Islet precursor cell (in vitro differentiated cells): ENCODE measurements around the gene KMT5C.

ENCODE experiments used
- DNase-seq: peaks from one replicate; pipeline ENCODE4 v3.0.0-alpha.2; 2018

Gene KMT5C

GRCh38 chr19:55339105-55339888, at the start of gene KMT5C:
Gene KMT5C (plus strand): TSS chr19:55339876. CDS start chr19:55341937, 2,061 bp downstream.
- DNase-seq, result peak; percentile 100

GRCh38 chr19:55297267-55297666, 42.4 kb upstream of the KMT5C start:
- DNase-seq, result no peak

GRCh38 chr19:55299991-55300390, 39.7 kb upstream of the KMT5C start:
- DNase-seq, result no peak

- no peak for DNase-seq
These were observed 38.7 kb upstream of the KMT5C start for GRCh38 chr19:55300886-55301458.

- DNase-seq, result peak; percentile 80
These were observed 38.0 kb upstream of the KMT5C start for GRCh38 chr19:55301459-55302317.

GRCh38 chr19:55302318-55302703, 37.4 kb upstream of the KMT5C start:
- DNase-seq, result no peak

- DNase-seq, result no peak
These were observed 36.2 kb upstream of the KMT5C start for GRCh38 chr19:55303477-55303876.

GRCh38 chr19:55304279-55304978, 35.2 kb upstream of the KMT5C start:
- DNase-seq, result peak; percentile 70

- DNase-seq, result no peak
These were observed 34.7 kb upstream of the KMT5C start for GRCh38 chr19:55304980-55305379.

GRCh38 chr19:55305491-55305890, 34.2 kb upstream of the KMT5C start:
- no peak for DNase-seq

GRCh38 chr19:55305983-55306562, 33.6 kb upstream of the KMT5C start:
- DNase-seq, result no peak

- no peak for DNase-seq
These were observed 33.0 kb upstream of the KMT5C start for GRCh38 chr19:55306712-55307111.

- no peak for DNase-seq
These were observed 31.4 kb upstream of the KMT5C start for GRCh38 chr19:55308281-55308680.

GRCh38 chr19:55309448-55309847, 30.2 kb upstream of the KMT5C start:
- no peak for DNase-seq

- no peak for DNase-seq
These were observed 29.2 kb upstream of the KMT5C start for GRCh38 chr19:55310498-55310897.

- no peak for DNase-seq
These were observed 28.3 kb upstream of the KMT5C start for GRCh38 chr19:55311397-55311796.

- DNase-seq, result no peak
These were observed 27.9 kb upstream of the KMT5C start for GRCh38 chr19:55311797-55312196.

- DNase-seq, result no peak
These were observed 26.8 kb upstream of the KMT5C start for GRCh38 chr19:55312621-55313512.

GRCh38 chr19:55314396-55314795, 25.3 kb upstream of the KMT5C start:
- DNase-seq, result no peak

GRCh38 chr19:55315956-55316525, 23.6 kb upstream of the KMT5C start:
- DNase-seq, result no peak

- no peak for DNase-seq
These were observed 23.0 kb upstream of the KMT5C start for GRCh38 chr19:55316646-55317045.
